K562 (cell line): ENCODE results near the gene RNF34. TPM values are rescaled to one million over a fixed set of nuclear protein-coding genes. Genes with fewer than 3 reads are reported as not detected.
"Not testable (repeated sequence)": the region's sequence is repeated elsewhere in the genome, so short reads cannot be mapped to it uniquely, and the experiment has no call there.

Experiments used
- ATAC-seq: fragments of 200-7000 bp; cut with Tn5 transposase; 3 replicates; pipeline ENCODE4 v1.9.1; 2020; ENCODE audit warnings: moderate library complexity
- BruUV-seq: library from RNA; stranded (reverse); fragments of 400-500 nt; replicated peaks from 2 replicates; lab custom pipeline; 2021; lab: Mats Ljungman, UMichigan
- CTCF ChIA-PET: fragments of 300-600 bp; formaldehyde crosslinking; extraction: SDS; loops from one replicate; lab custom pipeline; 2021; ENCODE audit warnings: low intra/inter-chr PET ratio; lab: Yijun Ruan, JAX
- POLR2A ChIA-PET: fragments of 300-600, 350-650 bp; sonication (Branson Sonifier 250); formaldehyde crosslinking; extraction: SDS; loops from one replicate; lab custom pipeline; 2021; ENCODE audit warnings: antibody characterized with exemption, inconsistent platforms; lab: Yijun Ruan, JAX
- DNase-seq, 4 experiments: peaks; one replicate each; pipeline versions ENCODE4 v3.0.0 to v3.0.0-alpha.2; 2011 to 2018; ENCODE audit warnings: low spot score in 3 of 4, mixed read lengths in 3 of 4; ENCODE audit errors: extremely low read depth in 1 of 4
- FAIRE-seq: peaks from 2 replicates; lab custom pipeline; 2011; peaks lifted over from hg19 to GRCh38; lab: Jason Lieb, UNC
- H2AFZ ChIP-seq: 2 replicates; pipeline ENCODE4 v1.6.0; 2011; ENCODE audit warnings: low read depth, low read length, control low read depth, inconsistent platforms
- H3K27ac ChIP-seq: fragments of 200-600 bp; 3 replicates; pipeline ENCODE4 v1.8.0; 2011; ENCODE audit warnings: low read depth, mild to moderate bottlenecking, control low read depth, inconsistent platforms, low read length, moderate library complexity, mixed read lengths; ENCODE audit errors: extremely low read depth
- H3K27me3 ChIP-seq, 2 experiments: fragments of 300-600 bp in 1 of 2; 2 replicates in 1 of 2; 3 replicates in 1 of 2; pipeline versions ENCODE4 v1.6.0 to v1.8.0; 2011; ENCODE audit warnings: inconsistent platforms in 2 of 2, low read length in 2 of 2, mild to moderate bottlenecking in 1 of 2, mixed read lengths in 1 of 2, moderate library complexity in 1 of 2; ENCODE audit not compliant: control insufficient read depth in 2 of 2, insufficient read depth in 2 of 2
- H3K36me3 ChIP-seq: fragments of 300-600 bp; 3 replicates; pipeline ENCODE4 v1.8.0; 2011; ENCODE audit warnings: mild to moderate bottlenecking, low read length, inconsistent platforms; ENCODE audit not compliant: control insufficient read depth, insufficient read depth
- H3K4me1 ChIP-seq, 2 experiments: fragments of 200-600 bp in 1 of 2; replicated peaks in 1 of 2; 2 replicates in 1 of 2; 3 replicates in 1 of 2; pipeline versions ENCODE4 v1.5.1 to v1.8.0; 2011; ENCODE audit warnings: inconsistent platforms in 2 of 2, low read length in 2 of 2, mild to moderate bottlenecking in 1 of 2, mixed read lengths in 1 of 2, moderate library complexity in 1 of 2; ENCODE audit not compliant: control insufficient read depth in 2 of 2, insufficient read depth in 2 of 2
- H3K4me2 ChIP-seq: 2 replicates; pipeline ENCODE4 v1.6.1; 2011; ENCODE audit warnings: low read length, control low read depth, inconsistent platforms, mixed read lengths; ENCODE audit not compliant: insufficient read depth
- H3K4me3 ChIP-seq: fragments of 200-600 bp; sonication (generic), shearing (Covaris generic); 2 replicates; pipeline ENCODE4 v1.5.1; 2016; ENCODE audit warnings: control low read depth, inconsistent platforms
- H3K79me2 ChIP-seq: fragments of 200-600 bp; 3 replicates; pipeline ENCODE4 v1.8.0; 2011; ENCODE audit warnings: low read length, inconsistent platforms; ENCODE audit not compliant: control insufficient read depth, insufficient read depth
- H3K9ac ChIP-seq, 2 experiments: 2 replicates each; pipeline versions ENCODE4 v1.6.0 to v1.6.1; 2011; ENCODE audit warnings: low read depth in 2 of 2, low read length in 2 of 2, control low read depth in 1 of 2, inconsistent platforms in 1 of 2, mild to moderate bottlenecking in 1 of 2, mixed read lengths in 1 of 2; ENCODE audit not compliant: insufficient read depth in 1 of 2
- H3K9me1 ChIP-seq: one replicate; pipeline ENCODE4 v1.6.0; 2011; ENCODE audit warnings: inconsistent platforms, mild to moderate bottlenecking, low read length, moderate library complexity; ENCODE audit not compliant: control insufficient read depth, insufficient read depth
- H3K9me3 ChIP-seq: replicated peaks from 2 replicates; pipeline ENCODE4 v1.5.1; 2011; ENCODE audit warnings: low read depth, low read length, inconsistent platforms; ENCODE audit not compliant: control insufficient read depth, insufficient read depth
- H4K20me1 ChIP-seq: replicated peaks from 2 replicates; pipeline ENCODE4 v1.6.1; 2011; ENCODE audit warnings: low read length, inconsistent platforms, mixed read lengths; ENCODE audit not compliant: control insufficient read depth, insufficient read depth
- CBX2 ChIP-seq: fragments of 200-600 bp; sonication (generic); IDR thresholded peaks from one replicate; pipeline ENCODE4 v1.6.1; 2012; ENCODE audit warnings: mild to moderate bottlenecking, low read length, inconsistent platforms; ENCODE audit not compliant: insufficient read depth, poor library complexity, severe bottlenecking
- FOXP1 ChIP-seq: sonication (generic); formaldehyde crosslinking; IDR thresholded peaks from 2 replicates; pipeline ENCODE4 v1.8.0; 2022; ENCODE audit warnings: mild to moderate bottlenecking, missing genetic modification reagents
- GABPA ChIP-seq: fragments of 200-800 bp; sonication (Bioruptor generic); conservative IDR thresholded peaks from 2 replicates; pipeline ENCODE4 v1.6.1; 2016; ENCODE audit warnings: low read depth, missing genetic modification characterization, missing compliant biosample characterization
- GABPB2 ChIP-seq: fragments of 250-450 bp; sonication (Bioruptor Pico); conservative IDR thresholded peaks from 2 replicates; pipeline ENCODE4 v1.5.1; 2021; ENCODE audit warnings: mild to moderate bottlenecking
- HDAC2 ChIP-seq: fragments of 450-650 bp; IDR thresholded peaks from 2 replicates; pipeline ENCODE4 v1.6.1; 2016; ENCODE audit warnings: mild to moderate bottlenecking
- MEIS2 ChIP-seq: fragments of 450-650 bp; IDR thresholded peaks from 2 replicates; pipeline ENCODE4 v1.6.1; 2014; ENCODE audit warnings: mild to moderate bottlenecking; ENCODE audit not compliant: partially characterized antibody
- SRSF3 ChIP-seq: fragments of 200-400 bp; formaldehyde crosslinking; IDR thresholded peaks from 2 replicates; pipeline ENCODE4 v1.6.1; 2016; ENCODE audit warnings: mild to moderate bottlenecking, low read length, moderate library complexity; ENCODE audit not compliant: insufficient read depth
- ZNF23 ChIP-seq: fragments of 250-450 bp; sonication (Bioruptor Pico); IDR thresholded peaks from 2 replicates; pipeline ENCODE4 v1.4.0; 2020; ENCODE audit warnings: mild to moderate bottlenecking
- ZNF280A ChIP-seq: fragments of 450-650 bp; IDR thresholded peaks from 2 replicates; pipeline ENCODE4 v1.6.1; 2018; ENCODE audit warnings: mild to moderate bottlenecking, low read depth; ENCODE audit not compliant: partially characterized antibody
- WGBS: fragments of 100-300 bp; shearing (Covaris generic); methylation state at CpG from one replicate; pipeline ENCODE4 v1.1.6; 2016; ENCODE audit warnings: low coverage, mixed read lengths; ENCODE audit not compliant: insufficient coverage; ENCODE audit errors: missing lambda C conversion rate; 5-methylcytosine and 5-hydroxymethylcytosine counted together
- in situ Hi-C: fragments of 300-500 bp; cut with MboI; formaldehyde crosslinking; loops from 4 replicates; pipeline ENCODE4 v1.15.0; 2018; ENCODE audit warnings: inconsistent platforms, mixed read lengths
- intact Hi-C: fragments of 100-400 bp; cut with micrococcal nuclease; formaldehyde crosslinking; loops from 2 replicates; pipeline ENCODE4 v1.14.2; 2022
- polyA plus RNA-seq, 8 experiments: library from polyadenylated mRNA; depleted of rRNA in 4 of 8; stranded (reverse) in 5 of 8; unstranded in 3 of 8; fragments of >200 nt; fragmentation: Nextera tagmentation in 2 of 8; fragmentation: Illumina TruSeq in 1 of 8; extraction: Ambion mirVana in 2 of 8; extraction: Trizol in 1 of 8; gene quantifications; 2 replicates each; pipeline versions ENCODE4 v1.2.1 to v1.2.3, GENCODE V29; 2011 to 2014; ENCODE audit warnings: inconsistent platforms in 1 of 8, missing spikeins in 1 of 8
- total RNA-seq, 7 experiments: library from RNA; depleted of rRNA in 6 of 7; stranded (reverse); fragments of >200 nt in 6 of 7; fragmentation: Illumina TruSeq in 2 of 7; extraction: Trizol in 2 of 7; gene quantifications; 2 replicates each; pipeline versions ENCODE4 v1.2.1 to v1.2.3, GENCODE V29; 2011 to 2021; ENCODE audit warnings: low replicate concordance in 1 of 7

The RNF34 gene
- total and polyA plus RNA-seq, 9 of the 15 experiments (the other 6 are each of a cell fraction or from before 2014, with no cell fraction given): 41.7 to 88.9 (median 54.1) TPM

- TF ChIP-seq CBX2 (no peak), FOXP1 (CRISPR knock-in tag) (no peak), SRSF3 (no peak), ZNF280A (no peak)
Measured at GRCh38 chr12:121371404-121371803, 28.5 kb upstream of the RNF34 start (continued).

DNA sequence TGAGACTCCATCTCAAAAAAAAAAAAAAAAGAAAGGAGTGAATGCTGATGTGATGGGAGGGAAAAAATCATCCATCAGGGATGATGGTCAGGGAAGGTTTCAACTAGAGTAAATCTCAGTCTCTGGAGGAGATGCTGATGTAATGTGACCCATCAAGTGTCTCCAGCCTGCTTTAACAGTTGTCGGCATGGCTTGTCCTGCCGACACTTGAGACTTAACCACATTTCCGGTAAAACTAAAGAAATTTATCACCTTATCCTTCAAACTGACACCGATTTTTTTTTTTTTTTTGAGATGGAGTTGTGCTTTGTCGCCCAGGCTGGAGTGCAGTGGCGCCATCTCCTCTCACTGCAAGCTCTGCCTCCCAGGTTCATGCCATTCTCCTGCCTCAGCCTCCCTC lies 26.2 kb upstream of the RNF34 start:
- Histone ChIP-seq H3K9ac (no peak overlapping the region), H2AFZ (no peak overlapping the region), H3K4me1 (no peaks in the 10 kb centered on the region; a peak in 1 of 5 replicates), H3K9me1 (no peaks in the 10 kb centered on the region), H4K20me1 (no peaks in the 10 kb centered on the region), H3K36me3 (no peaks in the 10 kb centered on the region), H3K4me3 (no peak overlapping the region), H3K9me3 (no peaks in the 10 kb centered on the region), H3K27me3 (no peaks in the 10 kb centered on the region), H3K4me2 (no peak overlapping the region), H3K79me2 (no peaks in the 10 kb centered on the region), H3K27ac (no peak overlapping the region)
- FAIRE-seq (no peak), DNase-seq (no peak), ATAC-seq (no peak)
- CTCF ChIA-PET: no interaction called here
- intact Hi-C loops (no loop called here), in situ Hi-C loops (no loop called here)
- TF ChIP-seq GABPB2 (CRISPR knock-in tag) (no peak), MEIS2 (peak; percentile 38), ZNF23 (no peak), GABPA (no peak), HDAC2 (no peak)
- BruUV-seq: no TSS peak
- POLR2A ChIA-PET: interaction anchor here (1.1 to 3.1 kb wide), 2 partner anchors 10 to 28 kb away, joined by 4 to 13 read pairs; no protein-coding TSS in a partner anchor
- 21% methylated on average over 6 of the region's 6 CpGs for WGBS

GRCh38 chr12:121374336-121374735 lies 25.6 kb upstream of the RNF34 start:
- FAIRE-seq, H3K4me3 ChIP-seq, H3K9ac ChIP-seq, H3K36me3 ChIP-seq, H3K4me2 ChIP-seq, ATAC-seq, H4K20me1 ChIP-seq, in situ Hi-C loops, H3K4me1 ChIP-seq, BruUV-seq, CTCF ChIA-PET, H3K9me3 ChIP-seq, H3K27ac ChIP-seq, intact Hi-C loops, H2AFZ ChIP-seq, DNase-seq, H3K27me3 ChIP-seq, H3K9me1 ChIP-seq, H3K79me2 ChIP-seq: not testable (repeated sequence)
- POLR2A ChIA-PET: interaction anchor here (1.0 to 3.1 kb wide), 4 partner anchors 9 to 14 kb away, joined by 3 to 13 read pairs (median 5); no protein-coding TSS in a partner anchor
- WGBS: 72% methylated on average over 11 of the region's 23 CpGs
